ENCODE measurements around the gene ARHGAP20. TPM values are rescaled to one million over a fixed set of nuclear protein-coding genes. Genes with fewer than 3 reads are reported as not detected.
A peak's percentile ranks its signal among the peaks of the same experiment; 100 is the strongest.

The ARHGAP20 gene
- total RNA-seq, 1 donor from 2014 or later = 0.62 TPM

GRCh38 chr11:110530900-110531741, 181.1 kb downstream of the ARHGAP20 start:
- no peak overlapping the region for H3K4me3 Mint-ChIP-seq (ENCODE audit: unreplicated experiment)
- H3K27ac Mint-ChIP-seq (ENCODE audit: unreplicated experiment) = no peak overlapping the region
- no peak for TF ChIP-seq CTCF (IDR thresholded peaks at IDR 0.05)
- no peaks in the 10 kb centered on the region for H3K27me3 Mint-ChIP-seq (ENCODE audit: low read depth)
- no peaks in the 10 kb centered on the region for H3K4me1 Mint-ChIP-seq (ENCODE audit: low read depth)
- H3K36me3 Mint-ChIP-seq (ENCODE audit: low read depth) = peaks cover 4% of the 10 kb centered on the region
- no peak for DNase-seq (ENCODE audit: low spot score)
- peaks cover 24% of the 10 kb centered on the region for H3K9me3 Mint-ChIP-seq (ENCODE audit: low read depth)

- peak; percentile 27 for TF ChIP-seq CTCF (IDR thresholded peaks at IDR 0.05)
- Mint-ChIP-seq H3K27ac (ENCODE audit: unreplicated experiment) (no peak overlapping the region), H3K4me1 (ENCODE audit: low read depth) (no peaks in the 10 kb centered on the region), H3K9me3 (ENCODE audit: low read depth) (peaks cover 21% of the 10 kb centered on the region), H3K36me3 (ENCODE audit: low read depth) (peaks cover 4% of the 10 kb centered on the region), H3K4me3 (ENCODE audit: unreplicated experiment) (no peak overlapping the region), H3K27me3 (ENCODE audit: low read depth) (no peaks in the 10 kb centered on the region)
- DNase-seq (ENCODE audit: low spot score) = no peak
These were observed 183.2 kb downstream of the ARHGAP20 start for GRCh38 chr11:110529043-110529442.

- H3K9me3 Mint-ChIP-seq (ENCODE audit: low read depth) = peaks cover 20% of the 10 kb centered on the region
- no peak for TF ChIP-seq CTCF (IDR thresholded peaks at IDR 0.05)
These were observed 185.1 kb downstream of the ARHGAP20 start for GRCh38 chr11:110527146-110527545.

More at GRCh38 chr11:110527146-110527545, 185.1 kb downstream of the ARHGAP20 start:
- no peaks in the 10 kb centered on the region for H3K4me1 Mint-ChIP-seq (ENCODE audit: low read depth)
- H3K27ac Mint-ChIP-seq (ENCODE audit: unreplicated experiment) = no peak overlapping the region
- H3K27me3 Mint-ChIP-seq (ENCODE audit: low read depth) = no peaks in the 10 kb centered on the region
- H3K4me3 Mint-ChIP-seq (ENCODE audit: unreplicated experiment) = no peak overlapping the region
- peaks cover 4% of the 10 kb centered on the region for H3K36me3 Mint-ChIP-seq (ENCODE audit: low read depth)
- DNase-seq (ENCODE audit: low spot score) = no peak

All from chondrocyte (in vitro differentiated cells).